Muscle of leg (tissue), 11 donors: ENCODE data around the gene ELF3. TPM values are rescaled to one million over a fixed set of nuclear protein-coding genes. Genes with fewer than 3 reads are reported as not detected.

ENCODE experiments used
- DNase-seq: peaks from one replicate; pipeline ENCODE4 v3.0.0; 2013
- H3K27ac ChIP-seq: one replicate; pipeline ENCODE4 v1.5.1; 2013; ENCODE audit warnings: mild to moderate bottlenecking, low read length, control low read depth
- H3K27me3 ChIP-seq: one replicate; pipeline ENCODE4 v1.6.1; 2013; ENCODE audit warnings: low read length; ENCODE audit not compliant: control insufficient read depth, insufficient read depth
- H3K36me3 ChIP-seq: one replicate; pipeline ENCODE4 v1.6.1; 2013; ENCODE audit warnings: low read length; ENCODE audit not compliant: control insufficient read depth, insufficient read depth
- H3K4me1 ChIP-seq: one replicate; pipeline ENCODE4 v1.6.1; 2013; ENCODE audit warnings: low read length; ENCODE audit not compliant: control insufficient read depth, insufficient read depth
- H3K4me3 ChIP-seq: one replicate; pipeline ENCODE4 v1.5.1; 2013; ENCODE audit warnings: low read length, control low read depth
- H3K9me3 ChIP-seq: replicated peaks from 2 replicates; pipeline ENCODE4 v1.6.1; 2013; ENCODE audit warnings: low read depth, low read length; ENCODE audit not compliant: control insufficient read depth
- WGBS: methylation state at CpG from one replicate; pipeline ENCODE4 v1.1.5; 2013; ENCODE audit warnings: missing lambda C conversion rate; ENCODE audit not compliant: insufficient coverage; 5-methylcytosine and 5-hydroxymethylcytosine counted together
- polyA plus RNA-seq, 8 donors: library from polyadenylated mRNA; unstranded; fragments of 120-200 nt; gene quantifications; one replicate each; pipeline versions ENCODE4 v1.2.1 to v1.2.3, GENCODE V29; 2013; ENCODE audit warnings: inconsistent platforms in 1 of 8, low replicate concordance in 1 of 8; ENCODE audit not compliant: insufficient read length in 8 of 8, insufficient read depth in 1 of 8
- total RNA-seq: library from RNA; stranded (reverse); fragments of 120-200 nt; gene quantifications from one replicate; pipeline ENCODE4 v1.2.4, GENCODE V29; 2013

ELF3 gene
- total and polyA plus RNA-seq, 9 donors: 0.19 to 13.8 (median 0.53) TPM; not detected in 1

DNA sequence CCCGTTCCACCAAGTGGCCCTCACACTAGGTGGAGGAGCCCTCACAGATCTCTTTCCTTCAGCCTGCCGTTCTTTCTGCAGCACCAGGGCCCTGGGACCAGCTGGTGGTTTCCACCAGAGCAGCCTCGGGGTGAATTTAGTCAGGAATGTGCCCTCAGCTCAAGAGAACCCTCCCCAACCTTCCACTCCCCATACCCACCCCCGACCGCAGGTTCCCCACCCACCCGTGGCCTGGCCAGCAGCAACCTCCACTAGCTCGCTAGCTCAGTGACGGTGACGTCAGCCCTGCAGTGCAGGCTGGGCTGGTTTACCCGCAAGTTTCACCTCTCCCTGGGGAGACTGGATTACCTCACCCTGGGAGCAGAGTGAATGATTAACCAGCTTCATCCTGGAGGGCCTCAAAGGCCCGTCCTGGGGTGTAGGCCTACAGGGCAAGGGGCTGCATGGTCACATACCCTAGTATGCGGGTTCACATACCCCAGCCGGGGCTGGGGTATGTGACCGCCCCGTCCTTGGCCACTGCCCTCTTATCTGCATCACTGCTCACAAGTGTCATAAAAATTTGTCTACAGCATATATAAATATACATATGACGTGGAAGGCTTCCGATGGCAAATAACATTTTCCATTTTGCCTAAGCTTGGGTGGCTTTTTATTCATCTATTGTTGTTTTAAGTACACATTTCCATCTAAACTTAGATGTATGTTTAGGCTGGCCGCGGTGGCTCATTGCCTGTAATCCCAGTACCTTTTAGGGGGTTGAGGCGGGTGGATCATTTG lies 24.5 kb downstream of the ELF3 start:
- no peak overlapping the region for H3K27ac ChIP-seq
- H3K36me3 ChIP-seq: no peaks in the 10 kb centered on the region
- no peaks in the 10 kb centered on the region for H3K27me3 ChIP-seq
- H3K4me1 ChIP-seq: peaks cover 2% of the 10 kb centered on the region
- H3K4me3 ChIP-seq: no peak overlapping the region
- no peaks in the 10 kb centered on the region for H3K9me3 ChIP-seq
- WGBS: 14% methylated on average over 11 of the region's 20 CpGs
- DNase-seq: peak; percentile 68

DNA sequence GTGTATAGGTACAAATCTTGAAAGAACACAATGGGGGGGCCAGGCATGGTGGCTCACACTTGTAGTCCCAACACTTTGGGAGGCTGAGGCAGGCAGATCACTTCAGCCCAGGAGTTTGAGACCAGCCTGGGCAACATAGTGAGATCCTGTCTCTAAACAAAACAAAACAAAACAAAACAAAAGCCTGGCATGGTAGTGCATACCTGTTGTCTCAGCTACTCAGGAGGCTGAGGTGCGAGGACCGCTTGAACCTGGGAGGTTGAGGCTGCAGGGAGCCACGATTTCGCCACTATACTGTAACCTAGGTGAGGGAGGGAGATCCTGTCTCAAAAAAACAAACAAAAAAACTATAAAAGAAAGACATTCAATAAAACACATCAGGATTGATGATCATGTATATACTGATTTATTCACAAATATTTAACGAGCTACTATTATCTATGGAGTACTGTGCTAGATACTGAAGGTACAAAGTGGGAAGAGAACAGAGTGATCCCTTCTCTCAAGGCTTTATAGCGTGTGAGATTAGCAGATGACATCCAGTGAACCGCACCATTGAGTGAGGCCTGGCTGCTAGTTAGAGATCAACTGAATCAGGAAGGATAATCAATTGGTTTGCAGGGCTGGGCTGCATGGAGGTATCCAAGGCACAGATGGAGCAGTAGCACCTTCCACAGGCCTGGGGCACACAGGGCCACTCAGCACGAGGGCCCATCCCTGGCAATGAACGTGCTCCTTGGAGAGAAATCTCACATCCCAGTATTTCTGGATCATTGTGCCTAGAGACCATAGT lies 26.4 kb downstream of the ELF3 start:
- WGBS: 92% methylated on average over 3 of the region's 9 CpGs
- peaks cover 2% of the 10 kb centered on the region for H3K4me1 ChIP-seq
- H3K27me3 ChIP-seq: no peaks in the 10 kb centered on the region
- no peak overlapping the region for H3K27ac ChIP-seq
- no peak overlapping the region for H3K4me3 ChIP-seq
- DNase-seq: no peak
- H3K9me3 ChIP-seq: no peaks in the 10 kb centered on the region
- no peaks in the 10 kb centered on the region for H3K36me3 ChIP-seq

DNA sequence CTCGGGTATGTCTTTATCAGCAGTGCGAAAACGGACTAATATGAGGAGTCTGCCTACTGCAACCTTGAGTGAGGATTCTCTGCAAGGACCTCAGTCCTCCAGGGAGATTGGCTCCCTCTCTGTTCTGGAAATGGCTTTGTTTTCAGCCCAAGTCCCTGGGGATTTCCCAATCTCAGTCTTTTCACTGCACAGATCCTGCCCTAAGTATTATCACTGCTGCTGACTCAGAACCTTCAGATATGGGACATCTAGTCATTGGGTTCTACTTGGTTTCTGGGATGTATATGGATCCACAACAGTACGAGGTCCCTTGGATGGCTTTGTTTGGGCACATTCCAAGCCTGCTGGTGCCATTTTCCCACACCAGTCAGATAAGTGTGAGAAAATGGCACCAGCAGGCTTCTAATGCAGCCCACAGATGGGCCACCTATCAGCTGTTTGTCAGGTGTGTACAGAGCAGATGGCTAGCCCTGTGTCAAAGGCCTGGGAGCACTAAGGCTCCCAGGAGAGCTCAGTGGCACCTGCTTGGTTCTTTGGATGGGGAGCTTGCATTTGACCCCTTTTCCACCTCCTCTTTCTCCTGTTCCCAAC lies 27.4 kb downstream of the ELF3 start:
- H3K27me3 ChIP-seq: no peaks in the 10 kb centered on the region
- peaks cover 2% of the 10 kb centered on the region for H3K4me1 ChIP-seq
- H3K4me3 ChIP-seq: no peak overlapping the region
- no peaks in the 10 kb centered on the region for H3K9me3 ChIP-seq
- WGBS: 86% methylated on average over 3 of the region's 4 CpGs
- DNase-seq: no peak
- no peaks in the 10 kb centered on the region for H3K36me3 ChIP-seq
- H3K27ac ChIP-seq: no peak overlapping the region

DNA sequence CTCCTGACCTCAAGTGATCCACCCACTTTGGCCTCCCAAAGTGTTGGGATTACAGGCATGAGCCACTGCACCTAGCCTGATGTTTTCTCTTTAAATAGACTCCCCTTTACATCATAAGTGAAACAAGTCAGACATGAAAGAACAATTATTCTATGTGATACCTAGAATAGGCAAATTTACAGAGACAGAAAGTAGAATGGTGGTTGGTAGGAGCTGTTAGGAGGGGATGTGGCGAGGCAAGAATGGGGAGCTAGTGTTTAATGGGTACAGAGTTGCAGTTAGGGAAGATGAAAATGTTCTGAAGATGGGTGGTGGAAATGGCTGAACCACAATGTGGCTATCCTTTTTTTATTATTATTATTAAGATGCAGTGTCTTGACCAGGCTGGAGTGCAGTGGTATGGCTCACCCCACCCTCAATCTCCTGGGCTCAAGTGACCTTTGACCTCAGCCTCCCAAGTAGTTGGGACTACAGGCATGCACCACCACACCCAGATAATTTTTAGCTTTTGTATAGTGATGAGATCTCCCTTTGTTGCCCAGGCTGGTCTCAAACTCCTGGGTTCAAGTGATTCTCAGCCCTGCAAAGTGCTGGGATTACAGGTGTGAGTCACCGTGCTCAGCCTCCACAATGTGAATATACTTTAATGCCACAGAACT lies 28.4 kb downstream of the ELF3 start:
- Histone ChIP-seq H3K36me3 (no peaks in the 10 kb centered on the region), H3K9me3 (no peaks in the 10 kb centered on the region), H3K27me3 (no peaks in the 10 kb centered on the region), H3K27ac (no peak overlapping the region), H3K4me1 (peaks cover 2% of the 10 kb centered on the region), H3K4me3 (no peak overlapping the region)
- WGBS: 88% methylated on average over 1 of the region's 2 CpGs
- DNase-seq: no peak

DNA sequence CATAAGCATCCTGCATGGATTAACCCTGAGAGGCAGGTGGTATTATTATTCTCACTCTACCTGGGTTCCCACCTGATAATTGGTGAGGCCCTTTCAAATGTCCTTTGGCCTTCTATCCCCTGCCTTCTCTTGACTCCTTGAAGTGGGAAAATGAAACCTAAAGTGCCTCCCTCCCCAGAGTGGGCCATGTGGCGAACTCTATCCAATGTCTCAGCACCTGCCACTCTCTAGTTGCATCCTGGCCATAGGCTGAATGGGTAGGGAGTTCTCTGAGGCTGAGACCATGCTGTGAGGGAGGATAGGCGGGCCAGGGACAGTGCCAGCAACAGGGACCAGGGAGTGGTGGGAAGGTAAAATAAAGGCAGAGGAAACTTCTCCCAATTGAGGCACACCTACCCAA lies 35.3 kb downstream of the ELF3 start:
- H3K27ac ChIP-seq: no peak overlapping the region
- DNase-seq: no peak
- no peak overlapping the region for H3K4me3 ChIP-seq
- WGBS: no CpG with 5 or more reads among the region's 2 CpGs
- no peaks in the 10 kb centered on the region for H3K27me3 ChIP-seq
- H3K9me3 ChIP-seq: no peaks in the 10 kb centered on the region
- no peaks in the 10 kb centered on the region for H3K4me1 ChIP-seq
- no peaks in the 10 kb centered on the region for H3K36me3 ChIP-seq

DNA sequence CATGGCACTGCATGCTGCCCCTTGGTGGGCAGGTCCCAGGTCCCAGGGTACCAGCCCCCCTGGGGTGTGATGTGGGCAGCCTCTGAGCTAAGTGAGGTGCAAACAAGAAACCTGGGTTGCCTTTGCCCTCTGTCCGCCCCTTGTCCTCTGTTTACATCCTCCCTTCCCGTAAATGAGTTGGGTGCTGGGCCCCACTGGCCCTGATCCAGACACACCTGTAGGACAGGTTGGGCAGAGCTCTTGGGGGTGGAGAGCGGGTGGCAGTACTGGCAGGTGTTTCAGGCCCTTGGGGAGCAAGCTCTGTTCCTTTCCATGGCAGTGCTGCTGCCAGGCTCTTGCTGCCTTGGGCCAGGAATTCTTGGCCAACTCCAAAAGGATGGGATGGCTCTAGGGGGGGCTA lies 35.8 kb downstream of the ELF3 start:
- 89% methylated on average over 1 of the region's 3 CpGs for WGBS
- Histone ChIP-seq H3K4me3 (no peak overlapping the region), H3K4me1 (no peaks in the 10 kb centered on the region), H3K27me3 (no peaks in the 10 kb centered on the region), H3K36me3 (no peaks in the 10 kb centered on the region), H3K9me3 (no peaks in the 10 kb centered on the region), H3K27ac (no peak overlapping the region)
- DNase-seq: no peak

DNA sequence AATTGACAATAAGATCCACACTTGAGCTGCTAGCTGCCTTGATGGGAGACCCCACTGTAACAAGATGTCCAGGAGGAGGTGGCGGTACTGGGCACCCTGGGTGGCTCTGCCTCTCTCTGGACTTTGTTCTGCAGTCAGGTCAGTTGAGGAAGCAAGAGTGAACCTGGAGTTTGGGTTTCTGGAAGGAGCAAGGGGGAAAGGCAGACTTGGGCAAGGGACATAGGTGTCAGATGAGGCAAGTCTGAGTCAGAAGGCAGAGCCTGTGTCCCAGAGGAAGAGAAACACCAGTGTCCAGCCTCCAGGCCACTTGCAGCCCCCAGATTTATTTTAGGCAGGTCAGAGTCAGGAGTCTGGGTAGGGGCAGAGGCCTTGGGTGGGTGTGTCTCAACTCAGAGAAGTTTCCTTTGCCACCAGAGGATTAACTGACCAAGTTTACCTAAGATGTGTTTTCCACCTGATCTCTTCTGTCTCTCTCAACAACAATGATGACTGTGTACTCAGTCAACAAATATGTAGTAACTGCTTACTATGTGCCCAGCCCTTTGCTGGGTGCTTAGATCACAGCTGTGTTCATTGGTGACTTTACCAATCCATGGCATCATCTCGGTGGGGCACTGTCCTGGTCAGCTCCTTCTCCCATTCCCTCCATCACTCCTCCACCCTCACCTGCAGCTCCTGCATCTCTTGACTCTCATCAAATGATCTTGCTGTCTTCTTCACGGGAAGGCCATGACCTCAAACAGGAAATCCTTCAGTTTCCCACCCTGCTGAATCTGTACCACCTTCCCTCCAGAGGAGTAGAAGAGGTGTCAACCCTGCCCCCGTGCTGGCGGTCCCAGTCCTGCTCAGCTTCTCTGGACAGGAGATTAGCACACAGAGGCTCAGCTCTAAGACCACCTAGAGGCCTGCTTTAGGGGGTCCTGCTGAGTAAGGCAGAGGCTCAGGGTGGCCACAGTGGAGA lies 36.6 kb downstream of the ELF3 start:
- WGBS: 72% methylated on average over 3 of the region's 5 CpGs
- no peak for DNase-seq

DNA sequence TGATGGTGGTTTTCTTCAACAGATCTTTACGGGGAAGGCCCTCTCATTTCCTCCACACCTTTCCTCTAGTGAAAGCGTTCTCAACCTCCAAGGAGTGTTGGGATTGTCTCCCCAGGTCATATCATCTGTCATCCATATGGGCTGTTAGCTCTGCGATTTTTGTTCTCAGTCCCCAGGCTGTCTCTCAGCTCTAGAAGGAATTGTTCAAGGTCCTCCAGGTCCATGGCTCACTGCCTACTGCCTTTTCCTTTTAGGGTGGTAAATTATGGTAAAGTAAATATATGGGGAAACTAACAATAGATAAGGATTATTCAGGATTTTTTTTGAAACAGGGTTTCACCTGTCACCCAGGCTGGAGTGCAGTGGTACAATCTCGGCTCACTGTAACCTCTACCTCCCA lies 37.6 kb downstream of the ELF3 start:
- no peaks in the 10 kb centered on the region for H3K36me3 ChIP-seq
- H3K27ac ChIP-seq: no peak overlapping the region
- no peaks in the 10 kb centered on the region for H3K4me1 ChIP-seq
- no peak overlapping the region for H3K4me3 ChIP-seq
- no peaks in the 10 kb centered on the region for H3K27me3 ChIP-seq
- no peak for DNase-seq
- H3K9me3 ChIP-seq: no peaks in the 10 kb centered on the region
- WGBS: no CpG with 5 or more reads among the region's 4 CpGs

More for the DNA sequence above, 36.6 kb downstream of the ELF3 start:
- H3K27ac ChIP-seq: no peak overlapping the region
- H3K36me3 ChIP-seq: no peaks in the 10 kb centered on the region
- no peak overlapping the region for H3K4me3 ChIP-seq
- H3K27me3 ChIP-seq: no peaks in the 10 kb centered on the region
- H3K4me1 ChIP-seq: no peaks in the 10 kb centered on the region
- no peaks in the 10 kb centered on the region for H3K9me3 ChIP-seq

DNA sequence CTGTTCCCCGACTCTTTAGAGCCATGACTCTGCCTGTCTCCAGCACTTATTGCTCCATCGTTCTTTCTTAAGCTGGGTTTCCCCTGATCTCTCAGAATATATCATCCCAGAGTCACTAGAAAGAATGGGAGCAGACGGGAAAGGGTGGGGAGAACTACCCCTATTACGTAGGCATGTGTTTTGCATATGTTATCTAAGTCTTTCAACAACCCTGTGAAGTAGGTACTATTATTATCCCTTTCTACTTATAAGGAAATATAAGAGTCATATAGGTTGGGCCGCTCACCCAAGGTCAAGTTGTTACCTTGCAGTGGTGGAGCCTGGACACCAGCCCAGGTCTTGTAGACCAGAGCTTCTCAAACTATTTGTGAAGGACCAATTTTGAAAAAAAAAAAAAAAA lies 38.7 kb downstream of the ELF3 start:
- WGBS: no CpG with 5 or more reads among the region's 5 CpGs
- no peak overlapping the region for H3K27ac ChIP-seq
- no peak for DNase-seq

More for the DNA sequence above, 38.7 kb downstream of the ELF3 start:
- Histone ChIP-seq H3K9me3 (no peaks in the 10 kb centered on the region), H3K4me3 (no peak overlapping the region), H3K27me3 (no peaks in the 10 kb centered on the region), H3K36me3 (no peaks in the 10 kb centered on the region), H3K4me1 (no peaks in the 10 kb centered on the region)
